Neural cell (in vitro differentiated cells): ENCODE measurements around the gene ITGB1. TPM values are rescaled to one million over a fixed set of nuclear protein-coding genes. Genes with fewer than 3 reads are reported as not detected.

Source experiments
- H2AFZ ChIP-seq: fragments of 200-600, 300-800 bp; sonication (generic), shearing (Covaris generic); 2 replicates; pipeline ENCODE4 v1.6.0; 2014; ENCODE audit warnings: low read depth, mild to moderate bottlenecking, antibody characterized with exemption, low read length, moderate library complexity
- H3F3A ChIP-seq: fragments of 200-600 bp; shearing (Covaris generic); 2 replicates; pipeline ENCODE4 v1.6.1; 2016; ENCODE audit warnings: mild to moderate bottlenecking, moderate library complexity, mixed read lengths, antibody characterized with exemption, low read length; ENCODE audit not compliant: insufficient read depth, poor library complexity, severe bottlenecking
- H3K27ac ChIP-seq: fragments of 200-600, 300-800 bp; sonication (generic), shearing (Covaris generic); 2 replicates; pipeline ENCODE4 v1.5.1; 2014; ENCODE audit warnings: mild to moderate bottlenecking, low read length, moderate library complexity
- H3K27me3 ChIP-seq: fragments of 300-800, 200-600 bp; sonication (generic), shearing (Covaris generic); 2 replicates; pipeline ENCODE4 v1.6.0; 2014; ENCODE audit warnings: mild to moderate bottlenecking, low read depth, low read length, moderate library complexity; ENCODE audit not compliant: insufficient read depth
- H3K36me3 ChIP-seq: fragments of 300-800, 200-600 bp; sonication (generic), shearing (Covaris generic); 2 replicates; pipeline ENCODE4 v1.5.1; 2014; ENCODE audit warnings: mild to moderate bottlenecking, antibody characterized with exemption, low read length, moderate library complexity; ENCODE audit not compliant: insufficient read depth
- H3K4me2 ChIP-seq: fragments of 300-800, 200-600 bp; sonication (generic), shearing (Covaris generic); 2 replicates; pipeline ENCODE4 v1.6.0; 2014; ENCODE audit warnings: mild to moderate bottlenecking, low read length
- H3K4me3 ChIP-seq: fragments of 300-800, 200-600 bp; sonication (generic), shearing (Covaris generic); 2 replicates; pipeline ENCODE4 v1.5.1; 2014; ENCODE audit warnings: mild to moderate bottlenecking, low read length, moderate library complexity
- H3K79me2 ChIP-seq: fragments of 200-600 bp; shearing (Covaris generic); replicated peaks from 2 replicates; pipeline ENCODE4 v1.6.0; 2014; ENCODE audit warnings: mild to moderate bottlenecking, low read length, moderate library complexity; ENCODE audit not compliant: insufficient read depth
- H3K9ac ChIP-seq: fragments of 300-800, 200-600 bp; sonication (generic), shearing (Covaris generic); 2 replicates; pipeline ENCODE4 v1.6.1; 2016; ENCODE audit warnings: mild to moderate bottlenecking, low read length, mixed read lengths
- H3K9me2 ChIP-seq: fragments of 200-600 bp; shearing (Covaris generic); 2 replicates; pipeline ENCODE4 v1.6.1; 2016; ENCODE audit warnings: mild to moderate bottlenecking, low read length, mixed read lengths; ENCODE audit not compliant: insufficient read depth
- H3K9me3 ChIP-seq: fragments of 200-600, 300-800 bp; sonication (generic), shearing (Covaris generic); 2 replicates; pipeline ENCODE4 v1.6.1; 2016; ENCODE audit warnings: mild to moderate bottlenecking, mixed run types, low read length, moderate library complexity, mixed read lengths
- H4K20me1 ChIP-seq: fragments of 200-600 bp; shearing (Covaris generic); 2 replicates; pipeline ENCODE4 v1.6.1; 2016; ENCODE audit warnings: mild to moderate bottlenecking, mixed run types; ENCODE audit not compliant: insufficient read depth
- CTCF ChIP-seq: fragments of 450-650 bp; IDR thresholded peaks from 2 replicates; pipeline ENCODE4 v1.5.1; 2014; ENCODE audit warnings: antibody characterized with exemption, mild to moderate bottlenecking, moderate library complexity; ENCODE audit not compliant: poor library complexity, severe bottlenecking
- EP300 ChIP-seq: fragments of 450-650 bp; conservative IDR thresholded peaks from 2 replicates; pipeline ENCODE4 v1.6.1; 2014; ENCODE audit warnings: antibody characterized with exemption, mild to moderate bottlenecking, moderate library complexity; ENCODE audit not compliant: poor library complexity, severe bottlenecking
- EZH2 ChIP-seq: fragments of 200-600, 300-800 bp; shearing (Covaris generic), sonication (generic); IDR thresholded peaks from 2 replicates; pipeline ENCODE4 v1.6.1; 2014; ENCODE audit warnings: antibody characterized with exemption, low read length, borderline replicate concordance, mild to moderate bottlenecking; ENCODE audit not compliant: insufficient read depth, poor library complexity, severe bottlenecking
- MXI1 ChIP-seq: fragments of 450-650 bp; conservative IDR thresholded peaks from 2 replicates; pipeline ENCODE4 v1.6.1; 2014; ENCODE audit warnings: antibody characterized with exemption, mild to moderate bottlenecking; ENCODE audit not compliant: poor library complexity, severe bottlenecking
- POLR2AphosphoS5 ChIP-seq: IDR thresholded peaks from 2 replicates; pipeline ENCODE4 v1.6.1; 2012
- RAD21 ChIP-seq: fragments of 450-650 bp; conservative IDR thresholded peaks from 2 replicates; pipeline ENCODE4 v1.6.1; 2014; ENCODE audit warnings: antibody characterized with exemption, mild to moderate bottlenecking, moderate library complexity
- REST ChIP-seq: IDR thresholded peaks from 2 replicates; pipeline ENCODE4 v1.6.1; 2012; ENCODE audit warnings: borderline replicate concordance
- SMC3 ChIP-seq: fragments of 450-650 bp; conservative IDR thresholded peaks from 2 replicates; pipeline ENCODE4 v1.6.1; 2014; ENCODE audit warnings: antibody characterized with exemption, mild to moderate bottlenecking, moderate library complexity; ENCODE audit not compliant: poor library complexity
- TAF1 ChIP-seq: IDR thresholded peaks from 2 replicates; pipeline ENCODE4 v1.6.1; 2012; ENCODE audit warnings: low read depth
- polyA plus RNA-seq: library from polyadenylated mRNA; depleted of rRNA; stranded (reverse); fragments of >200 nt; gene quantifications from 2 replicates; pipeline ENCODE4 v1.2.3, GENCODE V29; 2014

ITGB1 gene
- polyA plus RNA-seq, 1 donor from 2014 or later = 62.4 TPM

DNA sequence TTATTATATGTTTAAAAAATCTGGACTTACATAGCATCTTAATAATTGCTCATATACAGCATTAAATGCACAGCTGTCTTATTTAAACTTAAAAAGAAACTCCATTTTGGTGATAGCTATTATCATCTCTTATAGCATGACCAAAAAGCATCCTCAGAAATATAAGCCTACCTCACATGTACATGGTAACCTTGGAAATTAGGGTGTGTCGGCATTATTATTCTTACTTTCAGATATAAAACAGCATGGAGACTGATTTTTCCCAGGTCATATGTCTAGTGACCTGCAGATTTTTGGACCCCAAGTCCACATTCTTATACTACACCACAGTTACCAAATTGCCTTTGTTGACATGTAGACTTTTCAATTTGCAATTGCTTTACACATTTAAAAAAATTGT lies 29.1 kb upstream of the ITGB1 start:
- TF ChIP-seq SMC3 = no peak
- no peak for TF ChIP-seq EZH2
- no peak for TF ChIP-seq EP300
- no peak for TF ChIP-seq TAF1
- TF ChIP-seq CTCF = no peak
- TF ChIP-seq REST = no peak
- no peak for TF ChIP-seq RAD21
- TF ChIP-seq POLR2AphosphoS5 = no peak
- no peak for TF ChIP-seq MXI1
- Histone ChIP-seq H3K4me2 (no peak overlapping the region), H3K9me3 (no peaks in the 10 kb centered on the region), H4K20me1 (no peaks in the 10 kb centered on the region), H3F3A (no peaks in the 10 kb centered on the region), H3K27ac (no peak overlapping the region), H3K9me2 (no peaks in the 10 kb centered on the region), H3K27me3 (no peaks in the 10 kb centered on the region), H3K36me3 (no peaks in the 10 kb centered on the region), H2AFZ (no peak overlapping the region), H3K9ac (no peak overlapping the region), H3K79me2 (no peaks in the 10 kb centered on the region), H3K4me3 (no peak overlapping the region)

- no peaks in the 10 kb centered on the region for H3K27me3 ChIP-seq
- no peaks in the 10 kb centered on the region for H3K9me3 ChIP-seq
- H3F3A ChIP-seq = no peaks in the 10 kb centered on the region
- no peaks in the 10 kb centered on the region for H3K79me2 ChIP-seq
- H3K9ac ChIP-seq = no peak overlapping the region
- H2AFZ ChIP-seq = no peak overlapping the region
- no peak overlapping the region for H3K27ac ChIP-seq
- no peak overlapping the region for H3K4me2 ChIP-seq
- TF ChIP-seq SMC3 (no peak), RAD21 (no peak), POLR2AphosphoS5 (no peak), REST (no peak), EP300 (no peak), MXI1 (no peak), TAF1 (no peak), EZH2 (no peak), CTCF (no peak)
- no peaks in the 10 kb centered on the region for H3K9me2 ChIP-seq
- no peaks in the 10 kb centered on the region for H4K20me1 ChIP-seq
- H3K4me3 ChIP-seq = no peak overlapping the region
- H3K36me3 ChIP-seq = no peaks in the 10 kb centered on the region
Measured at GRCh38 chr10:32985775-32986350, 27.8 kb upstream of the ITGB1 start.
